KMS-11 (cell line): Measurements from ENCODE around the gene ZFAND3.

Experiments
- H2AFZ ChIP-seq: fragments of 200-600 bp; sonication (generic); 2 replicates; pipeline ENCODE4 v1.6.1; 2016; ENCODE audit warnings: antibody characterized with exemption, mixed run types, low read depth
- H3K27ac ChIP-seq: fragments of 200-600 bp; sonication (generic); 2 replicates; pipeline ENCODE4 v1.6.1; 2016; ENCODE audit warnings: mild to moderate bottlenecking, mixed run types
- H3K27me3 ChIP-seq: fragments of 200-600 bp; sonication (generic); 2 replicates; pipeline ENCODE4 v1.6.1; 2017; ENCODE audit warnings: mild to moderate bottlenecking, low read depth, mixed run types, moderate library complexity; ENCODE audit not compliant: insufficient read depth
- H3K36me3 ChIP-seq: fragments of 200-600 bp; sonication (generic); 2 replicates; pipeline ENCODE4 v1.6.1; 2017; ENCODE audit warnings: mild to moderate bottlenecking, mixed run types; ENCODE audit not compliant: insufficient read depth
- H3K4me1 ChIP-seq: fragments of 200-600 bp; sonication (generic); 2 replicates; pipeline ENCODE4 v1.6.1; 2016; ENCODE audit warnings: mild to moderate bottlenecking, low read depth, mixed run types; ENCODE audit not compliant: poor library complexity, severe bottlenecking
- H3K4me2 ChIP-seq: fragments of 200-600 bp; sonication (generic); 2 replicates; pipeline ENCODE4 v1.7.0; 2016; ENCODE audit warnings: mild to moderate bottlenecking, mixed run types
- H3K4me3 ChIP-seq: fragments of 200-600 bp; sonication (generic); IDR thresholded peaks from 2 replicates; pipeline ENCODE4 v1.6.1; 2017; ENCODE audit warnings: low read depth, low read length, mixed read lengths; ENCODE audit not compliant: insufficient read depth
- H3K79me2 ChIP-seq: fragments of 200-600 bp; sonication (generic); 2 replicates; pipeline ENCODE4 v1.6.1; 2016; ENCODE audit warnings: low read depth, mixed run types; ENCODE audit not compliant: insufficient read depth
- H3K9ac ChIP-seq: fragments of 200-600 bp; sonication (generic); 2 replicates; pipeline ENCODE4 v1.6.1; 2016; ENCODE audit warnings: mild to moderate bottlenecking, mixed run types
- H4K20me1 ChIP-seq: fragments of 200-600 bp; sonication (generic); 2 replicates; pipeline ENCODE4 v1.6.1; 2016; ENCODE audit warnings: mild to moderate bottlenecking, mixed run types; ENCODE audit not compliant: insufficient read depth
- CTCF ChIP-seq: fragments of 200-600 bp; sonication (generic); conservative IDR thresholded peaks from 2 replicates; pipeline ENCODE4 v1.6.1; 2017; ENCODE audit warnings: low read depth, mild to moderate bottlenecking, antibody characterized with exemption, low read length, moderate library complexity, mixed read lengths

The ZFAND3 gene

GRCh38 chr6:37926661-37927060 lies 107.1 kb downstream of the ZFAND3 start:
- Histone ChIP-seq H3K27ac (no peak overlapping the region), H3K36me3 (no peaks in the 10 kb centered on the region), H3K9ac (no peak overlapping the region), H3K27me3 (no peaks in the 10 kb centered on the region), H3K79me2 (no peaks in the 10 kb centered on the region; the same call in 1 of the 2 replicates), H3K4me3 (no peak overlapping the region), H2AFZ (no peak overlapping the region), H3K4me1 (no peaks in the 10 kb centered on the region), H3K4me2 (no peak overlapping the region), H4K20me1 (no peaks in the 10 kb centered on the region)
- no peak for TF ChIP-seq CTCF

GRCh38 chr6:37928217-37928616 lies 108.7 kb downstream of the ZFAND3 start:
- TF ChIP-seq CTCF = no peak
- Histone ChIP-seq H3K9ac (no peak overlapping the region), H4K20me1 (no peaks in the 10 kb centered on the region), H3K79me2 (no peaks in the 10 kb centered on the region), H3K36me3 (no peaks in the 10 kb centered on the region), H3K4me3 (no peak overlapping the region), H3K27ac (no peak overlapping the region), H3K4me2 (no peak overlapping the region), H3K27me3 (no peaks in the 10 kb centered on the region), H2AFZ (no peak overlapping the region), H3K4me1 (no peaks in the 10 kb centered on the region)

- Histone ChIP-seq H3K4me2 (no peak overlapping the region), H3K36me3 (no peaks in the 10 kb centered on the region), H3K9ac (no peak overlapping the region), H3K4me3 (no peak overlapping the region), H3K4me1 (no peaks in the 10 kb centered on the region), H3K79me2 (no peaks in the 10 kb centered on the region), H3K27me3 (no peaks in the 10 kb centered on the region), H3K27ac (no peak overlapping the region), H2AFZ (no peak overlapping the region), H4K20me1 (no peaks in the 10 kb centered on the region)
- no peak for TF ChIP-seq CTCF
Measured at GRCh38 chr6:37930288-37930971, 110.9 kb downstream of the ZFAND3 start.

GRCh38 chr6:37931066-37931465 lies 111.5 kb downstream of the ZFAND3 start:
- Histone ChIP-seq H3K4me3 (no peak overlapping the region), H3K4me2 (no peak overlapping the region), H3K27me3 (no peaks in the 10 kb centered on the region), H3K36me3 (no peaks in the 10 kb centered on the region), H4K20me1 (no peaks in the 10 kb centered on the region), H3K27ac (no peak overlapping the region), H3K9ac (no peak overlapping the region), H2AFZ (no peak overlapping the region), H3K79me2 (no peaks in the 10 kb centered on the region), H3K4me1 (peaks cover 5% of the 10 kb centered on the region)
- TF ChIP-seq CTCF = no peak
